ENCODE results near the gene MBP. TPM values are rescaled to one million over a fixed set of nuclear protein-coding genes. Genes with fewer than 3 reads are reported as not detected.
A peak's percentile ranks its signal among the peaks of the same experiment; 100 is the strongest.

The MBP gene
- total RNA-seq, 4 donors from 2014 or later, result 45.0 to 60.0 (median 51.9) TPM

DNA sequence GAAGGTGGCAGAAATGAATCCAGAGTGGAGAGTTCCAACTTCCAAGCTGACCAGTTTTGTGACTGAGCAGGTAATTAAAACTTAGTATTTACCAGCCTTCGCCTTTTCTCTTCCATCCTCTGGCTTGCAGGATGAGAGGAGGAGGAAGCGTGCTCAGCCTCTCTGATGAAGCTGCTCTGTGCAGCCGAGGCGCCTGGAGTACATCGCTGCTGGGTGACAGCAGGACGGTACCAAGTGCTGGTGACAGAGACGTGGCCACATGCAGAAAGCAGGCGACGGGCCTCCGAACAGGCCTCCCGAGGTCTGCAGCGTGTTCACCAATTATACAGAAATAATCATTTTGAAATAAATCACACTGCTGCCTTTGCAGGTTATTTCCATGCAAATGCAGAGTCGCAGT lies 95.0 kb downstream of the MBP start:
- WGBS, 2 donors, result 89 to 90% methylated on average over 13 of the region's 13 CpGs
- intact Hi-C loops (cut with DNase I; ENCODE audit: low total_unique reads), result no loop called here
- DNase-seq (ENCODE audit: low spot score in 2 of 2), result peak in 1 of 2 donors; percentile 46
- TF ChIP-seq POLR2A (IDR thresholded peaks at IDR 0.05), result no peak
- TF ChIP-seq, protein P1, sequence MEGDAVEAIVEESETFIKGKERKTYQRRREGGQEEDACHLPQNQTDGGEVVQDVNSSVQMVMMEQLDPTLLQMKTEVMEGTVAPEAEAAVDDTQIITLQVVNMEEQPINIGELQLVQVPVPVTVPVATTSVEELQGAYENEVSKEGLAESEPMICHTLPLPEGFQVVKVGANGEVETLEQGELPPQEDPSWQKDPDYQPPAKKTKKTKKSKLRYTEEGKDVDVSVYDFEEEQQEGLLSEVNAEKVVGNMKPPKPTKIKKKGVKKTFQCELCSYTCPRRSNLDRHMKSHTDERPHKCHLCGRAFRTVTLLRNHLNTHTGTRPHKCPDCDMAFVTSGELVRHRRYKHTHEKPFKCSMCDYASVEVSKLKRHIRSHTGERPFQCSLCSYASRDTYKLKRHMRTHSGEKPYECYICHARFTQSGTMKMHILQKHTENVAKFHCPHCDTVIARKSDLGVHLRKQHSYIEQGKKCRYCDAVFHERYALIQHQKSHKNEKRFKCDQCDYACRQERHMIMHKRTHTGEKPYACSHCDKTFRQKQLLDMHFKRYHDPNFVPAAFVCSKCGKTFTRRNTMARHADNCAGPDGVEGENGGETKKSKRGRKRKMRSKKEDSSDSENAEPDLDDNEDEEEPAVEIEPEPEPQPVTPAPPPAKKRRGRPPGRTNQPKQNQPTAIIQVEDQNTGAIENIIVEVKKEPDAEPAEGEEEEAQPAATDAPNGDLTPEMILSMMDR (IDR thresholded peaks at IDR 0.05), result no peak
- no peak overlapping the region for H3K4me3 ChIP-seq (ENCODE audit: low read depth, poor library complexity, severe bottlenecking)

DNA sequence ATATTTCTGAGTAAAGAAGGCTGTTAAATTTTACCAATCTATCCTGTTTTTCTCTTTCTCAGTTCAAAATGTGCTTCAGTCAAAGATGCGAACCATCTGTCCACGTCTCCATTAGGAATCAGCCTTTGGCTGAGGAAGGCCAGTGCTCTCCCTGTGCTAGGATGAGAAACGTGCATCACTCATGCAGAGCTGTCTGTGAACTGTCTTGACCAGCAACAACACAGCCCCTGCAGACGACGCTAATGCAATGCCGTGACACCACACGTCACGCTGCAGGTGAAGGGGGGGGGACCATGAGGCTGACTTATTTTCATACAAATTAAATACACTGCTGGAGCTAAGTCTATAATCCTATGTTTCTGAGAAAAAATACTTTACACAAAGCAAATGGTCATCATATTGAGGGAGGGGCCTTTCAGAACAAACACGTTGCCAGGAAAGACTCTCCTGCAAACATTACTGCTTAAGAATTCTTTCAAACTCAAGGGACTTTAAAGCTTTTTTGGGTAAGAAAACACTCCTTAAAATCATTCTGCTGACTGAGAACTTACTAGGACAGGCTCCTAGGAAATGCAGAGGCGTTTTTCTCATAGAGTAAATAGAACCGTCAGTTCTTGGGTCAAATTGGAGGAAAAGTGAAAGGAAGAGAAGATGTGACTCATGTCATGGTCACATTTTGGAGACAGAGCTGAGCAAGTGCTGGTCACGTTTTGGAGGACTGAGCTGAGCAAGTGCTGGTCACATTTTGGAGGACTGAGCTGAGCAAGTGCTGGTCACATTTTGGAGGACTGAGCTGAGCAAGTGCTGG lies 97.0 kb downstream of the MBP start:
- 52 to 72% methylated on average over 12 of the region's 12 CpGs for whole genome bisulfite sequencing, 2 donors
- DNase-seq (ENCODE audit: low spot score in 2 of 2), result no peak
- intact Hi-C loops (cut with DNase I; ENCODE audit: low total_unique reads), result no loop called here

DNA sequence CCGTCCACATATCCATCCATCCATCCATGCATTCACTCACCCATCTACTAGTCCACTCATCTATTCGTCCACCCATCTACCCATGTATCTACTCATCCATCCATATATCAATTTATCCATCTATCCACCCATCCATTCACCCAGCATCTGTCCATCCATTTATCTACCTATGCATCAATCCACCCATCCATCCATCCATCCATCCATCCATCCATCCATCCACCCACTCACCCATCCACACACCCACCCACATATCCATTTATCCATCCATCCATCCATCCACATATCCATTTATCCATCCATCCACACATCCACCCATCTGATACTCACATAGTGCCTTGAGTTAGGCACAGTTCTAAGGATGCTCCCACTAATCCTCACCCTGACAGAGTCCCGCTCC lies 99.0 kb downstream of the MBP start:
- intact Hi-C loops (cut with DNase I; ENCODE audit: low total_unique reads), result no loop called here
- TF ChIP-seq, protein P1 (IDR thresholded peaks at IDR 0.05), result no peak
- TF ChIP-seq POLR2A (IDR thresholded peaks at IDR 0.05), result no peak
- WGBS, 2 donors, result 95 to 97% methylated on average over 3 of the region's 3 CpGs
- H3K4me3 ChIP-seq (ENCODE audit: low read depth, poor library complexity, severe bottlenecking), result no peak overlapping the region
- no peak for DNase-seq (ENCODE audit: low spot score in 2 of 2)

More for the DNA sequence above, 97.0 kb downstream of the MBP start:
- TF ChIP-seq, protein P1 (IDR thresholded peaks at IDR 0.05), result no peak
- no peak for TF ChIP-seq POLR2A (IDR thresholded peaks at IDR 0.05)
- H3K4me3 ChIP-seq (ENCODE audit: low read depth, poor library complexity, severe bottlenecking), result no peak overlapping the region

DNA sequence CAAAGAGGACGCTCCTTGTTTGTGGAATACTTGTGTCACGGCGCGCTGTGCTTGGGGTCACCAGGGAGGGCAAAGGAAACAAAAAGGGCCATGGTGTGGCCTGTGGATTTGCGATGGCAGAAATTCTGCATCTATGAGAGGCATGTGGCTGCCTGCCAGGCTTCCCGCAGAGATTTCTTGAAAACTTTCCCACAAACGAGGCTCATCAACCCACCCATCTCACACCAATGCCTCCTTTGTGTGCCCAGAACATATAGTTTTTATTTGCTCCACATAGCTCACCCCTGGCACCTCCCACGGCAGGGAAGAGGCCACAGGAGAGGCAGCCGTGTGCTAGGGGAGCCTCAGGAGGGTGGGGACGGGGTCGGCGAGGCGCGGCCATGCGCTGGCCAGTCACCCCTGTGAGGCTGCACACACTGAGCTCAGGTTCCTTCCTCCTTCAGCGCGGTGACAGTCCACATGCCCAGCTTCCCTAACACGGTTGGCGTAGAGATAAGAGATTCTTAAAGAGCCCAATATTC lies 100.3 kb downstream of the MBP start:
- no peak overlapping the region for H3K4me3 ChIP-seq (ENCODE audit: low read depth, poor library complexity, severe bottlenecking)
- 70 to 74% methylated on average over 19 of the region's 19 CpGs for WGBS, 2 donors
- DNase-seq (ENCODE audit: low spot score in 2 of 2), result no peak
- intact Hi-C loops (cut with DNase I; ENCODE audit: low total_unique reads), result no loop called here
- TF ChIP-seq POLR2A (IDR thresholded peaks at IDR 0.05), result no peak
- TF ChIP-seq, protein P1 (IDR thresholded peaks at IDR 0.05), result no peak

DNA sequence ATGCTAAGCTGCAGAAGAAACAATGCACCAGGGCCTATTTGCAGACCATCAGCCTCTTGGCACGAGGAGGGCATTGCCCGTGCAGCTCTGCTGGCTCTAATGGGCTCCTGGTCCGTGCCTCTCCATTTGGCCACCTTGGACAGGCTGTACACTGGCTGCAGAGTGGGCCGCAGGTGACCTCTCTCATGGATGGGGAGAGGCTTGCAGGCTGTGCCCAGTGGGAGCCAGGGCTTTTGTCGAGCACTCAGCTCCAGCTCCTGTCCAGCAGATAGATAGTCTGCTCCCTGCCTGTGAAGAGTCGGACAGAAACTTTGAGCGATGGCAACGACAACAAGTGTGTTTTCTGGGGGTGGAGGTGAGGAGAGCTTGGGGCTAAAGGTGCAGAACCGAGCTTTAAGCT lies 100.9 kb downstream of the MBP start:
- WGBS, 2 donors, result 91 to 93% methylated on average over 9 of the region's 9 CpGs
- intact Hi-C loops (cut with DNase I; ENCODE audit: low total_unique reads), result no loop called here
- DNase-seq (ENCODE audit: low spot score in 2 of 2), result no peak
- H3K4me3 ChIP-seq (ENCODE audit: low read depth, poor library complexity, severe bottlenecking), result no peak overlapping the region
- TF ChIP-seq, protein P1 (IDR thresholded peaks at IDR 0.05), result no peak
- TF ChIP-seq POLR2A (IDR thresholded peaks at IDR 0.05), result no peak

Data from lower leg skin (tissue), 4 donors.